Effector memory CD8-positive, alpha-beta T cell (primary cell): ENCODE data around the gene YAP1.
A peak's percentile ranks its signal among the peaks of the same experiment; 100 is the strongest.

Source experiments
- ATAC-seq: fragments of 150-1000 bp; cut with Tn5 transposase; replicated peaks from 2 replicates; pipeline ENCODE4 v1.10.0; 2021; ENCODE audit warnings: mild to moderate bottlenecking, moderate library complexity
- DNase-seq, 3 experiments: peaks; one replicate each; pipeline ENCODE4 v3.0.0; 2021
- H3K27ac Mint-ChIP-seq, 2 donors: one replicate each; pipeline ENCODE4 v1.8.0; 2022; ENCODE audit warnings: mild to moderate bottlenecking in 2 of 2, mixed read lengths in 2 of 2, moderate library complexity in 2 of 2
- H3K27me3 Mint-ChIP-seq, 2 donors: one replicate each; pipeline ENCODE4 v1.8.0; 2022; ENCODE audit warnings: mixed read lengths in 2 of 2
- H3K36me3 Mint-ChIP-seq: one replicate; pipeline ENCODE4 v1.8.0; 2022; ENCODE audit warnings: mild to moderate bottlenecking, moderate library complexity, mixed read lengths; ENCODE audit not compliant: insufficient read depth
- H3K4me1 Mint-ChIP-seq, 2 donors: one replicate each; pipeline ENCODE4 v1.8.0; 2022; ENCODE audit warnings: low read depth in 2 of 2, mixed read lengths in 2 of 2
- H3K4me3 Mint-ChIP-seq, 2 donors: one replicate each; pipeline ENCODE4 v1.8.0; 2022; ENCODE audit warnings: mild to moderate bottlenecking in 2 of 2, mixed read lengths in 2 of 2, moderate library complexity in 2 of 2
- H3K9me3 Mint-ChIP-seq, 2 donors: one replicate each; pipeline ENCODE4 v1.8.0; 2022; ENCODE audit warnings: mixed read lengths in 2 of 2

Gene YAP1

DNA sequence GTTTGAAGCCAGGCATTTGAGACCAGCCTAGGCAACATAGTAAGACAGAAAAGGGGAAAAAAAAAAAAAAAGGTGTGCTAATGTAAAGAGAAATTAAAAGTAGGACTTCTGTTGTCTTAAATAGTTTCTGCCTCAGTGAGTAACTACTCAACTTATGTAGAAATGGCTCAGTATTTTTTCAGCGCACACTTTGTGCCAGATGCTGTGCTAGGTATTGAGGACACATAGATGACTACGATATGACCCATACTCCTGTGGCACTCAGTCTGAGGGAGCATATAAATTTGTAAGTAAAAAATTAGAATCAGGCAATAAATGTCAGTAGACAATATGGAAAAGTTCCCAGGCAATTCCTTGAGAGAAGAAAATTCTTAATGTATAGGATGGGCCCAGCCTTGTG lies 93.9 kb downstream of the YAP1 start:
- peaks cover 18 to 33% of the 10 kb centered on the region in 2 donors for H3K27me3 Mint-ChIP-seq

DNA sequence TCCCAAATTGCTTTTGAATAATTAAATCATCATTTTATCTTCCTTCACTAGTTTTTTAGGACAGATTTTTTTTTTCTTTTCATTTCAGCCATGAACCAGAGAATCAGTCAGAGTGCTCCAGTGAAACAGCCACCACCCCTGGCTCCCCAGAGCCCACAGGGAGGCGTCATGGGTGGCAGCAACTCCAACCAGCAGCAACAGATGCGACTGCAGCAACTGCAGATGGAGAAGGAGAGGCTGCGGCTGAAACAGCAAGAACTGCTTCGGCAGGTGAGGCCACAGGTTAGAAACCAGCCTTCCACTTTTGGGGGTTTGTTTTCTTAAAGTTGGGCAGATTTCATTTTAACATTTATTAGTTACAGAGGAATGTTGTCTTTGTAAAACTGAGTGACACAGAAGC lies 95.6 kb downstream of the YAP1 start:
- no peak overlapping the region for H3K4me3 Mint-ChIP-seq
- no peaks in the 10 kb centered on the region for H3K9me3 Mint-ChIP-seq
- peaks cover 3% of the 10 kb centered on the region for H3K36me3 Mint-ChIP-seq

More for the DNA sequence above, 93.9 kb downstream of the YAP1 start:
- Mint-ChIP-seq H3K27ac (no peak overlapping the region), H3K36me3 (no peaks in the 10 kb centered on the region), H3K4me1 (no peaks in the 10 kb centered on the region), H3K4me3 (no peak overlapping the region), H3K9me3 (no peaks in the 10 kb centered on the region)
- DNase-seq (no peak), ATAC-seq (no peak)

DNA sequence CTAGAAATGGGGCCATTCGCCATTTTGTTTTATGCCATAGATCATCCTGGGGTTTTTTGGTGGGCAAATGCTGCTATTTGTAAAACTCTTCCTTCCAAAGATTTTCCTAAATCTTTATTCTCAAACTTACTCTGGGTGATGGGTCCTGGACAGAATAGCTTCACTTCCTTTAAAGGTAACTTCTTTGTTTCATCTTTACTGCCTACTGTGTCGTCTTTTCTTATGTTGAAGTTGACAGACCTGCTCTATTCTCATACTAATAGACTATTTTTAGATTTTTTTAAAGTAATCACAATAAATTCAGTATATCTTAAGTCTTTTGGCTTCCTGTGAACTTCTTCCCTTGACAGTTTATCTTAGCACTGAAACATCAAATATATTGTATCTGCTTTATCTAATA lies 98.6 kb downstream of the YAP1 start:
- no peak overlapping the region for H3K4me3 Mint-ChIP-seq
- peaks cover 20 to 32% of the 10 kb centered on the region in 2 donors for H3K27me3 Mint-ChIP-seq
- H3K4me1 Mint-ChIP-seq, result no peaks in the 10 kb centered on the region
- H3K27ac Mint-ChIP-seq, result no peak overlapping the region
- ATAC-seq (no peak), DNase-seq (no peak)
- H3K9me3 Mint-ChIP-seq, result no peaks in the 10 kb centered on the region
- peaks cover 3% of the 10 kb centered on the region for H3K36me3 Mint-ChIP-seq

More for the DNA sequence above, 95.6 kb downstream of the YAP1 start:
- H3K27ac Mint-ChIP-seq, result no peak overlapping the region
- no peaks in the 10 kb centered on the region for H3K4me1 Mint-ChIP-seq
- no peak for ATAC-seq
- H3K27me3 Mint-ChIP-seq, result peaks cover 17 to 41% of the 10 kb centered on the region in 2 donors
- no peak for DNase-seq

DNA sequence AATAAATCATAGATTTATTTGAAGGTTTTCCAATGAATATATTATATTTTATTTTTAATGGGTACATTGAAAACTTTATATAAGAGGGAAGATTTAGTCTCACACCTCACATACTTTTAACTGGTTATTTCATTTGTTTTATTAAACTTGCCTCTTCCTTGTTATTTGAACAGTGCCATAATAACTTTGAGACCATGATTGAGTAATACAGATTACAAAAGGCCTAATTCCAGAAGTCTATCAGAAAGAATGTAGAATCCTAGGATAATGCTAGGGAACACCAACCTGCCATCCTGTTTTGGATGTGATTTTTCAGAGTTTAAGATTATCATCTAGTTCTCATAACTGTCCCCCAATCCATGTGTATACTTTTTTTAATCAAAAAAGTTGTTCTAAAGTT lies 104.4 kb downstream of the YAP1 start:
- Mint-ChIP-seq H3K4me1 (no peaks in the 10 kb centered on the region), H3K9me3 (no peaks in the 10 kb centered on the region), H3K4me3 (no peak overlapping the region), H3K27me3 (peaks cover 21 to 33% of the 10 kb centered on the region in 2 donors), H3K27ac (no peak overlapping the region), H3K36me3 (peaks cover 6% of the 10 kb centered on the region)
- ATAC-seq (no peak), DNase-seq (no peak)

DNA sequence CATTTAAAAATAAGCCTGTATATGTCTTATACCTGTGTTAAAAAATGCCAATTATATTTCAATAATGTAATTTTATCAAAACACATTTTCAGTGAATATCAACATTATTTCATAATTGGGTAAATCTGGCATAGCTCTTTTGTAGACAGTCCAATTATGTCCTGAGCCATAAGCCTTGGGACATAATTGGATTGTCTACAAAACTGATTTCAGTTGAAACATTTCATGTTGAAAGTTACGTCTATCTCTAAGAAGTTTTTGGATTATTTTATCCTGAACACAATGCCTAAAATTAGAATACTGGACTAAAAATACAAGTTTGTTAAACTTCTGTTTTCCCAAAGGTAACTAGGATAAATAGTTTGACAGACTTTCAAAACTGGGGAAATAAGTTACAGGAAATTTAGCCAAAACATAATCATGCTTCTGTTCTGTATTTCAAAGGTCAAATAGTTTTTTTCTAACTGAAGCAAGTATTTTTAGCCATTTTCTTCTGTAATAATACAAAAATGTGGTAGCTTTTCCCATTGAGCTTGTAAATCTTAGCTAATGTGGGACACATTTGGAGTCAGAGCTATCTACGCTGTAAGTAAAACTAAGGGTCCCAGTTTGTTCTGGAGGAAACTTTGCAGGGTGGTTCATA lies 106.3 kb downstream of the YAP1 start:
- H3K27ac Mint-ChIP-seq, result no peak overlapping the region
- H3K36me3 Mint-ChIP-seq, result peaks cover 9% of the 10 kb centered on the region
- no peaks in the 10 kb centered on the region for H3K9me3 Mint-ChIP-seq
- no peaks in the 10 kb centered on the region for H3K4me1 Mint-ChIP-seq
- DNase-seq, result no peak
- H3K27me3 Mint-ChIP-seq, result peaks cover 21 to 37% of the 10 kb centered on the region in 2 donors
- no peak overlapping the region for H3K4me3 Mint-ChIP-seq
- no peak for ATAC-seq

DNA sequence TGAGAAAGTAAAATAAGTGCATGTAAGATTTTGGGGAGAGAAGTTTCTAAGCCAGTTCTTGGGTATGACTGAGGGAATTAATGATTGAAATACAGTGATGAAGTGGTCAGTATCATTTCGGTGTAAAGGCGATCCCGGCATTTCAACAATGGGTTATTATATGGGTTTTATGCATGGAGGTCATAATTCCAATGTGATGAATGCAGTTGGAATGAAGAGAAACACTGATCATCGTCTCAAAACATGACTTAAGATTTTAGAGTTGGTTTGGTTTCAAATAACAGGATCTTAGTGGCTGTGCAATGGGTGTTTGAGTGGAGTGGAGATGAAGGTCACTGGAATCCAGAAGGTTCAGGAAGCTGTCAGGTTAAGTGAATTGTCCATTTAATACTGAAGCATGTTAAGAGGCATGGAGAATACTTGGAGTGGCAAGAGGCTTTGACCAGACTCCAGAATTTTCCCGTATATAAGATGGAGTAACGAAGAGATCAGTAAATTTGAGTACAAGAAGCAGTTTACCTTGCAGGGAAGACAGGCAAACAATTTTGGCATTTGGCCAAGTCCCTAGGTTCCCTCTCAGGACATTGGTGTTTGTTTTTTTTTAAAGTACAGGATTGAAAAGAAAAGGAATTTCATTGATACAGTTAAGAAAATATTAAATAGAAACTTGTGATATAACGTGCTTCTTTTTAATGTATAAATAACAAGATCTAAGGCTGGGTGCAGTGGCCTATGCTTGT lies 110.7 kb downstream of the YAP1 start:
- Mint-ChIP-seq H3K27me3 (peaks cover under 1 to 31% of the 10 kb centered on the region in 2 donors), H3K4me3 (no peak overlapping the region), H3K36me3 (peaks cover 9% of the 10 kb centered on the region), H3K9me3 (no peaks in the 10 kb centered on the region), H3K4me1 (peaks cover 0 to 3% of the 10 kb centered on the region in 2 donors), H3K27ac (no peak overlapping the region)
- ATAC-seq (no peak), DNase-seq (no peak)

DNA sequence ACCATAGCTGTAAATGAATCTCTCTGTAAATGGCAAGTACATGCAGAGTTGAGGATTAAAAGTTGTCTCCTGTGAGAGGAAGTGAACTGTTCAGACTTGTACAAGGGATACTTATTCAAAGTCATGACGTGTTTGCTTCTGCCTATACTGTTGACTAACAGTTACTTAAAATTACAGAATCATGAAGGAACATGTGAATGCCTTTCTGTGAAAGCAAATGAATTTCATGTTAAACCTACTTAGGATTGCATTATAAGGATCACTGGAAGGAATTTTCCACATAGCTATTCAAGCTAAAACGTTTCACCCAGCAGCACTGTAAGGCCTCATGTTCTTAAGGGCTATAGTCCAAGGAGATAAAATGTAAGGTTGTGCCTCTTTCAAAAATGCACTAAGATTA lies 113.6 kb downstream of the YAP1 start:
- Mint-ChIP-seq H3K9me3 (no peaks in the 10 kb centered on the region), H3K4me1 (peaks cover 0 to 6% of the 10 kb centered on the region in 2 donors), H3K27me3 (peaks cover 0 to 14% of the 10 kb centered on the region in 2 donors), H3K27ac (no peak overlapping the region), H3K4me3 (no peak overlapping the region), H3K36me3 (peaks cover 9% of the 10 kb centered on the region)
- ATAC-seq, result no peak
- DNase-seq, result no peak

DNA sequence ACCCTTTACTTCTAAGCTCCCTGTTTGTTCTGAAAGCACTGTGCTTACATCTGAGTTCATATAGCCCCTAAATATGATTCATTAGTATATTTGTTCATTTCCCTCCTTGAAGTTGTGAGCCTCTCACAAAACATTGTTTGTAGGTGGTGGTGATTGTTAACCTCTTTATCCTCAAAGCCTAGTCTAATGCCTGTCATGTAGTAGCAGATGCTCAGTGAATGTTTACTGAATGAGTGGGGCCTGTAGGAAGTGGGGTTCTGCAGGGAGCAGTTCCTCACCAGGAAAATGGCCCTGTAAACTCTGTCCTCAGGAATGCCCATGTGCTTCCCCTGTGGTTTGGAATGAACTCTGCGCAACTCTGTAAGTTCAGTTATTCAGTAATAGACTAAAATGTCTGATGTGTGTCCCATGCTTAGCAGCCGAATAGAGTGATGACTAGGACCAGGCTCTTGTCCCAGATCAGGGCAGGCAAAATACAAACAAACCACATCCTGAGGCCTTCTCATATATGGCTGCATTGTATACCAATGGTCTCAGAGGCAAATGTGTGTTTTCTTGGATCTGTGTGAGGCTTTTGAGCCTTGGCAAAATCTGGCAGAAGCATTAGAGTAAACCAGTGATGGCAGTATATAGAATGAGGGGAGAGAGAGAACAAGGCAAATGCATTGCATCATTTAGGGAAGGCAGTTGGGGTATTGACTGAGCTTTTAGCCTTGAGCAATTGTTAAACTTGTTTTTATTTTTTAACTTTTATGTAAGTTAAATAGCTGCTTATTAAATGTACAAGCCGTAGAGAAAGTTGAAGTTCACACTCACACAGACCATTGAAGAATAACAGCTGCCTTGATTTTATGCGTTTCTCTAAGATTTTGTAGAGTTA lies 115.7 kb downstream of the YAP1 start:
- Mint-ChIP-seq H3K36me3 (peaks cover 3% of the 10 kb centered on the region), H3K27ac (no peak overlapping the region), H3K4me3 (no peak overlapping the region), H3K9me3 (no peaks in the 10 kb centered on the region), H3K4me1 (peaks cover 0 to 6% of the 10 kb centered on the region in 2 donors), H3K27me3 (peaks cover 4 to 11% of the 10 kb centered on the region in 2 donors)
- ATAC-seq, result peak; percentile 47
- no peak for DNase-seq

DNA sequence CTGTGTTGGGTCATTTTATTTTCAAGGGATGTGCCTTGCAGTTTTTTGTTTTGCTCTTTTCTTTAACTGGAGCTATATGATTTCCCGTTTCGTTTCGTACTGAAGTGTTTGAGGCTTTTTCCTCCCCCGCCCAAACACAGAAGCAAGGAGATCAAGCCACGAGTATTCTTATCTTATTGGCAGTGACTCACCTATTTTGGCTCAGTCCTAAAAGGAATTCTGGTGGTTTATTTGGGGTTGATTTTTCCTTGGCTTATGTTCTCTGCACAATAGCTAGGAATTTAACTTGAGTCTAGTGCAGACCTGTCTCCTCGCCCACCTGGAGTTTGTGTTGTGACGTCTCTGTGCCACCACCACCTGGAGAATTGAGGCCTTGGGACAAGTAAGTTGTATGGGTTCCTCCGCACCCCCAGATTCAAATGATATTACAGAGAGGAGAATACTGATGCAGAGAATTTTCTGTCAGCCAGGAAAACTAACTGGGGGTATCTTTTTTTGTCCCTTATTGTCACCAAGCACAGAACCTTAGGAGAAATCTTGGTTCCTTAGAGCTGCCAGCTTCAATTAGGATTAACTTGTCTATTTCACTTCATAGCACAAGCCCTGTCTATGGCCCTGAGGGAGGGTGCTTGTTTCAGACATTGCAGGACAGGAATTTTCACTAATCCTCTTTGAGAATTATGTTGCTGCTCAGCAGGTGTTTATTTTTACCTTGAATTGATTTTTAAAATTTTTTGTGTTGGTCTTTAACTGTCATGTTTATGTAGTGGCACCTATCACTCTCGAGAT lies 116.6 kb downstream of the YAP1 start:
- no peaks in the 10 kb centered on the region for H3K9me3 Mint-ChIP-seq
- H3K27me3 Mint-ChIP-seq, result peaks cover 14 to 17% of the 10 kb centered on the region in 2 donors

DNA sequence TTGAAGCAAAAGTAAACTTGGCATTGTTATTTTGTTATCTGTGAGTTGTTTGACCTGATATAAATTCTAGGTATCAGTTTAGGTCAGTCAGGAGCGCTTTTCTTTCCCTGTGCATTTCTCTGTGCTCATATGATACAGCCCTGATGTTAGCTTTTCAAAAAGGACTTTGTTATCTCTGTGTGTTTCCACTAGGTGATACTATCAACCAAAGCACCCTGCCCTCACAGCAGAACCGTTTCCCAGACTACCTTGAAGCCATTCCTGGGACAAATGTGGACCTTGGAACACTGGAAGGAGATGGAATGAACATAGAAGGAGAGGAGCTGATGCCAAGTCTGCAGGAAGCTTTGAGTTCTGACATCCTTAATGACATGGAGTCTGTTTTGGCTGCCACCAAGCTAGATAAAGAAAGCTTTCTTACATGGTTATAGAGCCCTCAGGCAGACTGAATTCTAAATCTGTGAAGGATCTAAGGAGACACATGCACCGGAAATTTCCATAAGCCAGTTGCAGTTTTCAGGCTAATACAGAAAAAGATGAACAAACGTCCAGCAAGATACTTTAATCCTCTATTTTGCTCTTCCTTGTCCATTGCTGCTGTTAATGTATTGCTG lies 119.4 kb downstream of the YAP1 start:
- Mint-ChIP-seq H3K27ac (no peak overlapping the region), H3K4me1 (peaks cover 0 to 6% of the 10 kb centered on the region in 2 donors)
- no peak for DNase-seq

More for the DNA sequence above, 116.6 kb downstream of the YAP1 start:
- H3K4me1 Mint-ChIP-seq, result peaks cover 0 to 6% of the 10 kb centered on the region in 2 donors
- no peak overlapping the region for H3K4me3 Mint-ChIP-seq
- ATAC-seq (no peak), DNase-seq (no peak)
- H3K36me3 Mint-ChIP-seq, result no peaks in the 10 kb centered on the region
- no peak overlapping the region for H3K27ac Mint-ChIP-seq

DNA sequence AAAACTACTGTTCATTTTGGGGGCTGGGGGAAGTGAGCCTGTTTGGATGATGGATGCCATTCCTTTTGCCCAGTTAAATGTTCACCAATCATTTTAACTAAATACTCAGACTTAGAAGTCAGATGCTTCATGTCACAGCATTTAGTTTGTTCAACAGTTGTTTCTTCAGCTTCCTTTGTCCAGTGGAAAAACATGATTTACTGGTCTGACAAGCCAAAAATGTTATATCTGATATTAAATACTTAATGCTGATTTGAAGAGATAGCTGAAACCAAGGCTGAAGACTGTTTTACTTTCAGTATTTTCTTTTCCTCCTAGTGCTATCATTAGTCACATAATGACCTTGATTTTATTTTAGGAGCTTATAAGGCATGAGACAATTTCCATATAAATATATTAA lies 119.9 kb downstream of the YAP1 start:
- no peak for DNase-seq
- no peaks in the 10 kb centered on the region for H3K9me3 Mint-ChIP-seq
- no peak for ATAC-seq
- H3K4me3 Mint-ChIP-seq, result no peak overlapping the region
- H3K4me1 Mint-ChIP-seq, result peaks cover 0 to 6% of the 10 kb centered on the region in 2 donors
- H3K36me3 Mint-ChIP-seq, result no peaks in the 10 kb centered on the region
- H3K27ac Mint-ChIP-seq, result no peak overlapping the region
- peaks cover 23 to 26% of the 10 kb centered on the region in 2 donors for H3K27me3 Mint-ChIP-seq

More for the DNA sequence above, 119.4 kb downstream of the YAP1 start:
- ATAC-seq, result no peak
- no peaks in the 10 kb centered on the region for H3K36me3 Mint-ChIP-seq
- no peak overlapping the region for H3K4me3 Mint-ChIP-seq
- no peaks in the 10 kb centered on the region for H3K9me3 Mint-ChIP-seq
- peaks cover 21 to 23% of the 10 kb centered on the region in 2 donors for H3K27me3 Mint-ChIP-seq

DNA sequence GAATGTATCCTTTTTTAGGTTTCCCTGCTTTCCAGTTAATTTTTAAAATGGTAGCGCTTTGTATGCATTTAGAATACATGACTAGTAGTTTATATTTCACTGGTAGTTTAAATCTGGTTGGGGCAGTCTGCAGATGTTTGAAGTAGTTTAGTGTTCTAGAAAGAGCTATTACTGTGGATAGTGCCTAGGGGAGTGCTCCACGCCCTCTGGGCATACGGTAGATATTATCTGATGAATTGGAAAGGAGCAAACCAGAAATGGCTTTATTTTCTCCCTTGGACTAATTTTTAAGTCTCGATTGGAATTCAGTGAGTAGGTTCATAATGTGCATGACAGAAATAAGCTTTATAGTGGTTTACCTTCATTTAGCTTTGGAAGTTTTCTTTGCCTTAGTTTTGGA lies 120.7 kb downstream of the YAP1 start:
- ATAC-seq (no peak), DNase-seq (no peak)
- peaks cover 0 to 2% of the 10 kb centered on the region in 2 donors for H3K4me1 Mint-ChIP-seq
- peaks cover 23 to 27% of the 10 kb centered on the region in 2 donors for H3K27me3 Mint-ChIP-seq
- no peaks in the 10 kb centered on the region for H3K9me3 Mint-ChIP-seq
- no peak overlapping the region for H3K27ac Mint-ChIP-seq
- no peaks in the 10 kb centered on the region for H3K36me3 Mint-ChIP-seq
- H3K4me3 Mint-ChIP-seq, result no peak overlapping the region
